ENCODE results near the gene MTG2. TPM values are rescaled to one million over a fixed set of nuclear protein-coding genes. Genes with fewer than 3 reads are reported as not detected.

Gene MTG2
- total and polyA plus RNA-seq, 2 experiments from 2014 or later = 11.3 to 11.7 TPM

DNA sequence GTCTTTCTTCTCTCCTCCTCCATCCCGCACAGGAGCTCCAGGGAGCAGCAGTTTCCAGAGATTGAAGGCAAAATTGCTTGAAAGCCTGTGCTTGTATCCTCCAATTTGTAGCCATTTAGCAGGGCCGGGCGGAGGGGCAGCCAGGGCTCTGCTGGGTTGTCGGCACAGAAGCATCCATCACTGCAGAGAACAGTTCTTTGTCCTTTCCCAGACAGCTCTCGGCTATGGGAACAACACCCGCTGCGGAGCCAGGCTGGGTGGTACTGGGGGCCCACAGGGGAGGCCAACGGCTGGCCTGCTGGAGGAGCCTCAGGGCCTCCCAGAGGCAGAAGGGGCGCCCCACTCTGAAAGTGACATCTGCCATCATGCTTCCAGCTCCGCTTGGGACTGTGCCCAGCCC, 29.5 kb downstream of the MTG2 start:
- Histone ChIP-seq H3F3A (replicated peaks; ENCODE audit: low read depth) (no peaks in the 10 kb centered on the region), H4K20me1 (replicated peaks; ENCODE audit: insufficient read depth) (no peaks in the 10 kb centered on the region; the same call in 1 of the 2 replicates), H3K9me2 (ENCODE audit: insufficient read depth) (no peaks in the 10 kb centered on the region), H3K79me2 (replicated peaks; ENCODE audit: insufficient read depth) (no peaks in the 10 kb centered on the region), H3K27me3 (ENCODE audit: insufficient read depth) (no peaks in the 10 kb centered on the region), H2AFZ (no peak overlapping the region), H3K4me2 (no peak overlapping the region), H3K36me3 (ENCODE audit: insufficient read depth) (no peaks in the 10 kb centered on the region), H3K27ac (ENCODE audit: low read depth) (no peak overlapping the region), H3K4me1 (ENCODE audit: insufficient read depth) (no peaks in the 10 kb centered on the region; the same call in 1 of the 2 replicates), H3K4me3 (no peak overlapping the region)
- no peak overlapping the region for H3K4me3 Mint-ChIP-seq
- peaks cover 20% of the 10 kb centered on the region for H3K27me3 Mint-ChIP-seq (ENCODE audit: insufficient read depth, low read depth, poor library complexity)
- H3K4me1 Mint-ChIP-seq = peaks cover 9% of the 10 kb centered on the region
- H3K36me3 Mint-ChIP-seq (ENCODE audit: low read depth) = no peaks in the 10 kb centered on the region
- no peaks in the 10 kb centered on the region for H3K9me3 Mint-ChIP-seq
- no peak; the same call in 2 of the 3 replicates for ATAC-seq
- H3K27ac Mint-ChIP-seq = no peak overlapping the region
- no peak for TF ChIP-seq CREB1 (CRISPR knock-in tag; IDR thresholded peaks at IDR 0.05; ENCODE audit: low read depth)
- no peak for TF ChIP-seq POLR2AphosphoS5 (IDR thresholded peaks at IDR 0.05; ENCODE audit: low read depth)
- no peak for TF ChIP-seq ZNF114 (CRISPR knock-in tag; IDR thresholded peaks at IDR 0.05)
- no peak for TF ChIP-seq REST (IDR thresholded peaks at IDR 0.05; ENCODE audit: unreplicated experiment)
- no peak for TF ChIP-seq ETS1 (IDR thresholded peaks at IDR 0.05)
- TF ChIP-seq NANOG (IDR thresholded peaks at IDR 0.05; ENCODE audit: borderline replicate concordance) = no peak
- TF ChIP-seq JUNB (IDR thresholded peaks at IDR 0.05; ENCODE audit: unreplicated experiment) = no peak
- TF ChIP-seq ZNF331 (CRISPR knock-in tag; IDR thresholded peaks at IDR 0.05; ENCODE audit: low read depth) = no peak
- TF ChIP-seq STAT1 (IDR thresholded peaks at IDR 0.05; ENCODE audit: unreplicated experiment) = no peak
- no peak for TF ChIP-seq EZH2 (IDR thresholded peaks at IDR 0.05; ENCODE audit: low read depth, unreplicated experiment)
- no peak for TF ChIP-seq CTCF (conservative IDR thresholded peaks at IDR 0.05; ENCODE audit: low read depth in 2 of 2)
- no peak for DNase-seq (ENCODE audit: low spot score)

Data from GM23338 (cell line).